ENCODE results near the gene OTULIN.

DNA sequence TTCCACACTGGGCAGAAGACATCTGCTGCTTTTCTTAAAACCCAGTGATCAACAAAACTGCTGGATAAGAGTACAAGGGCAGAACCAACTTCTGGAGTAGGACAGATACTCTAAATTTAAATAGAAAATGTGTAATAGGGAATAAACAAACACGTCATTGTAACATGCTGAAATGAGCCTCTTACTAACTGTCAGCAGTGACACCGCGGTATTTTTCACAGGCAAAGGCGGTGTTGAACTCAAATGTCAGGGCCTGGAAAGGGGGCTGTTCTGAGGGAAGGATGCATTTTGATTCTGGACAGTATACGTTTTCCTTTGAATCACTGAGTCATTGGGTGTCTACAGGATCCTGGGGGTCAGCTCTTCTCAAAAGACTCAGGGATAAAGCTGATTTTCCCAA is 73.5 kb downstream of the OTULIN start:
- TF ChIP-seq, protein P1, sequence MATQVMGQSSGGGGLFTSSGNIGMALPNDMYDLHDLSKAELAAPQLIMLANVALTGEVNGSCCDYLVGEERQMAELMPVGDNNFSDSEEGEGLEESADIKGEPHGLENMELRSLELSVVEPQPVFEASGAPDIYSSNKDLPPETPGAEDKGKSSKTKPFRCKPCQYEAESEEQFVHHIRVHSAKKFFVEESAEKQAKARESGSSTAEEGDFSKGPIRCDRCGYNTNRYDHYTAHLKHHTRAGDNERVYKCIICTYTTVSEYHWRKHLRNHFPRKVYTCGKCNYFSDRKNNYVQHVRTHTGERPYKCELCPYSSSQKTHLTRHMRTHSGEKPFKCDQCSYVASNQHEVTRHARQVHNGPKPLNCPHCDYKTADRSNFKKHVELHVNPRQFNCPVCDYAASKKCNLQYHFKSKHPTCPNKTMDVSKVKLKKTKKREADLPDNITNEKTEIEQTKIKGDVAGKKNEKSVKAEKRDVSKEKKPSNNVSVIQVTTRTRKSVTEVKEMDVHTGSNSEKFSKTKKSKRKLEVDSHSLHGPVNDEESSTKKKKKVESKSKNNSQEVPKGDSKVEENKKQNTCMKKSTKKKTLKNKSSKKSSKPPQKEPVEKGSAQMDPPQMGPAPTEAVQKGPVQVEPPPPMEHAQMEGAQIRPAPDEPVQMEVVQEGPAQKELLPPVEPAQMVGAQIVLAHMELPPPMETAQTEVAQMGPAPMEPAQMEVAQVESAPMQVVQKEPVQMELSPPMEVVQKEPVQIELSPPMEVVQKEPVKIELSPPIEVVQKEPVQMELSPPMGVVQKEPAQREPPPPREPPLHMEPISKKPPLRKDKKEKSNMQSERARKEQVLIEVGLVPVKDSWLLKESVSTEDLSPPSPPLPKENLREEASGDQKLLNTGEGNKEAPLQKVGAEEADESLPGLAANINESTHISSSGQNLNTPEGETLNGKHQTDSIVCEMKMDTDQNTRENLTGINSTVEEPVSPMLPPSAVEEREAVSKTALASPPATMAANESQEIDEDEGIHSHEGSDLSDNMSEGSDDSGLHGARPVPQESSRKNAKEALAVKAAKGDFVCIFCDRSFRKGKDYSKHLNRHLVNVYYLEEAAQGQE (IDR thresholded peaks at IDR 0.05; ENCODE audit: unreplicated experiment): no peak
- TF ChIP-seq, protein P2, sequence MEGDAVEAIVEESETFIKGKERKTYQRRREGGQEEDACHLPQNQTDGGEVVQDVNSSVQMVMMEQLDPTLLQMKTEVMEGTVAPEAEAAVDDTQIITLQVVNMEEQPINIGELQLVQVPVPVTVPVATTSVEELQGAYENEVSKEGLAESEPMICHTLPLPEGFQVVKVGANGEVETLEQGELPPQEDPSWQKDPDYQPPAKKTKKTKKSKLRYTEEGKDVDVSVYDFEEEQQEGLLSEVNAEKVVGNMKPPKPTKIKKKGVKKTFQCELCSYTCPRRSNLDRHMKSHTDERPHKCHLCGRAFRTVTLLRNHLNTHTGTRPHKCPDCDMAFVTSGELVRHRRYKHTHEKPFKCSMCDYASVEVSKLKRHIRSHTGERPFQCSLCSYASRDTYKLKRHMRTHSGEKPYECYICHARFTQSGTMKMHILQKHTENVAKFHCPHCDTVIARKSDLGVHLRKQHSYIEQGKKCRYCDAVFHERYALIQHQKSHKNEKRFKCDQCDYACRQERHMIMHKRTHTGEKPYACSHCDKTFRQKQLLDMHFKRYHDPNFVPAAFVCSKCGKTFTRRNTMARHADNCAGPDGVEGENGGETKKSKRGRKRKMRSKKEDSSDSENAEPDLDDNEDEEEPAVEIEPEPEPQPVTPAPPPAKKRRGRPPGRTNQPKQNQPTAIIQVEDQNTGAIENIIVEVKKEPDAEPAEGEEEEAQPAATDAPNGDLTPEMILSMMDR (conservative IDR thresholded peaks at IDR 0.05; ENCODE audit: low read depth in 2 of 2): no peak
- TF ChIP-seq POLR2AphosphoS5 (IDR thresholded peaks at IDR 0.05; ENCODE audit: low read depth): no peak
- no peak for TF ChIP-seq EZH2 (IDR thresholded peaks at IDR 0.05; ENCODE audit: low read depth, unreplicated experiment)
- no peak for TF ChIP-seq EZH2phosphoT487 (IDR thresholded peaks at IDR 0.05; ENCODE audit: unreplicated experiment)
- TF ChIP-seq CREB1 (CRISPR knock-in tag; IDR thresholded peaks at IDR 0.05; ENCODE audit: low read depth): no peak
- no peak for TF ChIP-seq ZNF114 (CRISPR knock-in tag; IDR thresholded peaks at IDR 0.05)
- TF ChIP-seq JUNB (IDR thresholded peaks at IDR 0.05; ENCODE audit: unreplicated experiment): no peak
- TF ChIP-seq STAT1 (IDR thresholded peaks at IDR 0.05; ENCODE audit: unreplicated experiment): no peak
- TF ChIP-seq, protein P3, sequence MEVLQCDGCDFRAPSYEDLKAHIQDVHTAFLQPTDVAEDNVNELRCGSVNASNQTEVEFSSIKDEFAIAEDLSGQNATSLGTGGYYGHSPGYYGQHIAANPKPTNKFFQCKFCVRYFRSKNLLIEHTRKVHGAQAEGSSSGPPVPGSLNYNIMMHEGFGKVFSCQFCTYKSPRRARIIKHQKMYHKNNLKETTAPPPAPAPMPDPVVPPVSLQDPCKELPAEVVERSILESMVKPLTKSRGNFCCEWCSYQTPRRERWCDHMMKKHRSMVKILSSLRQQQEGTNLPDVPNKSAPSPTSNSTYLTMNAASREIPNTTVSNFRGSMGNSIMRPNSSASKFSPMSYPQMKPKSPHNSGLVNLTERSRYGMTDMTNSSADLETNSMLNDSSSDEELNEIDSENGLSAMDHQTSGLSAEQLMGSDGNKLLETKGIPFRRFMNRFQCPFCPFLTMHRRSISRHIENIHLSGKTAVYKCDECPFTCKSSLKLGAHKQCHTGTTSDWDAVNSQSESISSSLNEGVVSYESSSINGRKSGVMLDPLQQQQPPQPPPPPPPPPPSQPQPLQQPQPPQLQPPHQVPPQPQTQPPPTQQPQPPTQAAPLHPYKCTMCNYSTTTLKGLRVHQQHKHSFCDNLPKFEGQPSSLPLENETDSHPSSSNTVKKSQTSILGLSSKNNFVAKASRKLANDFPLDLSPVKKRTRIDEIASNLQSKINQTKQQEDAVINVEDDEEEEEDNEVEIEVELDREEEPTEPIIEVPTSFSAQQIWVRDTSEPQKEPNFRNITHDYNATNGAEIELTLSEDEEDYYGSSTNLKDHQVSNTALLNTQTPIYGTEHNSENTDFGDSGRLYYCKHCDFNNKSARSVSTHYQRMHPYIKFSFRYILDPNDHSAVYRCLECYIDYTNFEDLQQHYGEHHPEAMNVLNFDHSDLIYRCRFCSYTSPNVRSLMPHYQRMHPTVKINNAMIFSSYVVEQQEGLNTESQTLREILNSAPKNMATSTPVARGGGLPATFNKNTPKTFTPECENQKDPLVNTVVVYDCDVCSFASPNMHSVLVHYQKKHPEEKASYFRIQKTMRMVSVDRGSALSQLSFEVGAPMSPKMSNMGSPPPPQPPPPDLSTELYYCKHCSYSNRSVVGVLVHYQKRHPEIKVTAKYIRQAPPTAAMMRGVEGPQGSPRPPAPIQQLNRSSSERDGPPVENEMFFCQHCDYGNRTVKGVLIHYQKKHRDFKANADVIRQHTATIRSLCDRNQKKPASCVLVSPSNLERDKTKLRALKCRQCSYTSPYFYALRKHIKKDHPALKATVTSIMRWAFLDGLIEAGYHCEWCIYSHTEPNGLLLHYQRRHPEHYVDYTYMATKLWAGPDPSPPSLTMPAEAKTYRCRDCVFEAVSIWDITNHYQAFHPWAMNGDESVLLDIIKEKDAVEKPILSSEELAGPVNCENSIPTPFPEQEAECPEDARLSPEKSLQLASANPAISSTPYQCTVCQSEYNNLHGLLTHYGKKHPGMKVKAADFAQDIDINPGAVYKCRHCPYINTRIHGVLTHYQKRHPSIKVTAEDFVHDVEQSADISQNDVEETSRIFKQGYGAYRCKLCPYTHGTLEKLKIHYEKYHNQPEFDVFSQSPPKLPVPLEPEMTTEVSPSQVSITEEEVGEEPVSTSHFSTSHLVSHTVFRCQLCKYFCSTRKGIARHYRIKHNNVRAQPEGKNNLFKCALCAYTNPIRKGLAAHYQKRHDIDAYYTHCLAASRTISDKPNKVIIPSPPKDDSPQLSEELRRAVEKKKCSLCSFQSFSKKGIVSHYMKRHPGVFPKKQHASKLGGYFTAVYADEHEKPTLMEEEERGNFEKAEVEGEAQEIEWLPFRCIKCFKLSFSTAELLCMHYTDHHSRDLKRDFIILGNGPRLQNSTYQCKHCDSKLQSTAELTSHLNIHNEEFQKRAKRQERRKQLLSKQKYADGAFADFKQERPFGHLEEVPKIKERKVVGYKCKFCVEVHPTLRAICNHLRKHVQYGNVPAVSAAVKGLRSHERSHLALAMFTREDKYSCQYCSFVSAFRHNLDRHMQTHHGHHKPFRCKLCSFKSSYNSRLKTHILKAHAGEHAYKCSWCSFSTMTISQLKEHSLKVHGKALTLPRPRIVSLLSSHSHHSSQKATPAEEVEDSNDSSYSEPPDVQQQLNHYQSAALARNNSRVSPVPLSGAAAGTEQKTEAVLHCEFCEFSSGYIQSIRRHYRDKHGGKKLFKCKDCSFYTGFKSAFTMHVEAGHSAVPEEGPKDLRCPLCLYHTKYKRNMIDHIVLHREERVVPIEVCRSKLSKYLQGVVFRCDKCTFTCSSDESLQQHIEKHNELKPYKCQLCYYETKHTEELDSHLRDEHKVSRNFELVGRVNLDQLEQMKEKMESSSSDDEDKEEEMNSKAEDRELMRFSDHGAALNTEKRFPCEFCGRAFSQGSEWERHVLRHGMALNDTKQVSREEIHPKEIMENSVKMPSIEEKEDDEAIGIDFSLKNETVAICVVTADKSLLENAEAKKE (CRISPR knock-in tag; IDR thresholded peaks at IDR 0.05): no peak
- no peak for TF ChIP-seq NANOG (IDR thresholded peaks at IDR 0.05; ENCODE audit: borderline replicate concordance)
- TF ChIP-seq ZNF331 (CRISPR knock-in tag; IDR thresholded peaks at IDR 0.05; ENCODE audit: low read depth): no peak

Data from GM23338 (cell line).